ENCODE data around the gene HTT. TPM values are rescaled to one million over a fixed set of nuclear protein-coding genes. Genes with fewer than 3 reads are reported as not detected.

Gene HTT
- total RNA-seq, 6 donors from 2014 or later: 55.4 to 170 (median 81.5) TPM

- ATAC-seq (ENCODE audit: low FRiP score in 2 of 2): no peak
- H3K9me3 ChIP-seq: no peaks in the 10 kb centered on the region
- H3K36me3 ChIP-seq: peaks cover 17 to 40% (median 26%) of the 10 kb centered on the region in 4 donors
- DNase-seq: no peak
- H3K27ac ChIP-seq: peak overlapping the region; percentile 41 to 76 (median 64)
- no peak overlapping the region for H3K4me3 ChIP-seq
- H3K27me3 ChIP-seq: no peaks in the 10 kb centered on the region
- TF ChIP-seq CTCF (IDR thresholded peaks at IDR 0.05) (no peak), EP300 (IDR thresholded peaks at IDR 0.05) (no peak), POLR2AphosphoS5 (IDR thresholded peaks at IDR 0.05) (no peak), POLR2A (IDR thresholded peaks at IDR 0.05) (no peak)
- H3K4me1 ChIP-seq: peaks cover 36 to 44% (median 40%) of the 10 kb centered on the region in 4 donors
- 61 to 69% methylated on average over 22 of the region's 22 CpGs for WGBS, 2 donors
These were observed 128.6 kb downstream of the HTT start for GRCh38 chr4:3202836-3203820.

GRCh38 chr4:3203971-3204431, 129.5 kb downstream of the HTT start:
- 62 to 64% methylated on average over 8 of the region's 8 CpGs for WGBS, 2 donors
- ATAC-seq (ENCODE audit: low FRiP score in 2 of 2) (no peak), DNase-seq (no peak)
- H3K27ac ChIP-seq: peak overlapping the region in 3 of 4 donors; percentile 41 to 76 (median 52)
- no peak for TF ChIP-seq POLR2A (IDR thresholded peaks at IDR 0.05)
- peak in 1 of 2 donors; percentile 50 for TF ChIP-seq POLR2AphosphoS5 (IDR thresholded peaks at IDR 0.05)
- no peaks in the 10 kb centered on the region for H3K9me3 ChIP-seq
- peaks cover 19 to 43% (median 31%) of the 10 kb centered on the region in 4 donors for H3K36me3 ChIP-seq
- H3K27me3 ChIP-seq: no peaks in the 10 kb centered on the region
- no peak overlapping the region for H3K4me3 ChIP-seq
- peaks cover 37 to 47% (median 44%) of the 10 kb centered on the region in 4 donors for H3K4me1 ChIP-seq

- peak in 1 of 2 donors; percentile 34 for DNase-seq
- Histone ChIP-seq H3K4me1 (peaks cover 37 to 47% (median 42%) of the 10 kb centered on the region in 4 donors), H3K36me3 (peaks cover 21 to 47% (median 36%) of the 10 kb centered on the region in 4 donors), H3K4me3 (no peak overlapping the region), H3K27me3 (no peaks in the 10 kb centered on the region), H3K27ac (no peak overlapping the region), H3K9me3 (no peaks in the 10 kb centered on the region)
- TF ChIP-seq EP300 (IDR thresholded peaks at IDR 0.05): no peak
- no peak for TF ChIP-seq POLR2AphosphoS5 (IDR thresholded peaks at IDR 0.05)
- no peak for TF ChIP-seq POLR2A (IDR thresholded peaks at IDR 0.05)
- TF ChIP-seq CTCF (IDR thresholded peaks at IDR 0.05): no peak
- no peak for ATAC-seq (ENCODE audit: low FRiP score in 2 of 2)
- WGBS, 2 donors: 88 to 93% methylated on average over 11 of the region's 11 CpGs
These were observed 131.5 kb downstream of the HTT start for GRCh38 chr4:3205995-3206394.

GRCh38 chr4:3206439-3207100, 132.1 kb downstream of the HTT start:
- H3K4me1 ChIP-seq: peaks cover 32 to 47% (median 39%) of the 10 kb centered on the region in 4 donors
- TF ChIP-seq POLR2A (IDR thresholded peaks at IDR 0.05): no peak
- no peak for TF ChIP-seq EP300 (IDR thresholded peaks at IDR 0.05)
- TF ChIP-seq POLR2AphosphoS5 (IDR thresholded peaks at IDR 0.05): no peak
- no peak for TF ChIP-seq CTCF (IDR thresholded peaks at IDR 0.05)
- H3K9me3 ChIP-seq: no peaks in the 10 kb centered on the region
- no peak overlapping the region for H3K27ac ChIP-seq
- no peaks in the 10 kb centered on the region for H3K27me3 ChIP-seq
- no peak for DNase-seq
- H3K4me3 ChIP-seq: no peak overlapping the region
- no peak for ATAC-seq (ENCODE audit: low FRiP score in 2 of 2)
- 97% methylated on average over 18 of the region's 18 CpGs for WGBS, 2 donors
- H3K36me3 ChIP-seq: peaks cover 21 to 49% (median 36%) of the 10 kb centered on the region in 4 donors

- H3K36me3 ChIP-seq: peaks cover 24 to 59% (median 45%) of the 10 kb centered on the region in 4 donors
- H3K4me1 ChIP-seq: peaks cover 22 to 38% (median 29%) of the 10 kb centered on the region in 4 donors
- no peak overlapping the region for H3K4me3 ChIP-seq
- no peak for TF ChIP-seq EP300 (IDR thresholded peaks at IDR 0.05)
- TF ChIP-seq CTCF (IDR thresholded peaks at IDR 0.05): peak in 1 of 6 experiments; percentile 19
- peak in 1 of 2 donors; percentile 43 for TF ChIP-seq POLR2AphosphoS5 (IDR thresholded peaks at IDR 0.05)
- no peak for TF ChIP-seq POLR2A (IDR thresholded peaks at IDR 0.05)
- no peaks in the 10 kb centered on the region for H3K9me3 ChIP-seq
- no peaks in the 10 kb centered on the region for H3K27me3 ChIP-seq
- WGBS, 2 donors: 57 to 63% methylated on average over 5 of the region's 5 CpGs
- DNase-seq: no peak
- no peak for ATAC-seq (ENCODE audit: low FRiP score in 2 of 2)
- H3K27ac ChIP-seq: no peak overlapping the region
These were observed 133.1 kb downstream of the HTT start for GRCh38 chr4:3207531-3208037.

Measured in upper lobe of left lung (tissue), 6 donors.